H1 (cell line): ENCODE measurements around the gene PEX14. TPM values are rescaled to one million over a fixed set of nuclear protein-coding genes. Genes with fewer than 3 reads are reported as not detected.

Source experiments
- CTCF ChIA-PET: fragments of 300-600 bp; sonication (Branson Sonifier 250); formaldehyde crosslinking; loops from one replicate; lab custom pipeline; 2021; ENCODE audit not compliant: partially characterized antibody; lab: Charles Lee
- POLR2A ChIA-PET: fragments of 300-600 bp; sonication (Branson Sonifier 250); formaldehyde crosslinking; loops from one replicate; lab custom pipeline; 2021; ENCODE audit warnings: inconsistent platforms; ENCODE audit not compliant: partially characterized antibody; lab: Charles Lee
- DNase-seq, 2 experiments: peaks; one replicate each; pipeline versions ENCODE4 v3.0.0 to v3.0.0-alpha.2; 2010 to 2022; ENCODE audit warnings: low spot score in 2 of 2, low read depth in 1 of 2, mixed read lengths in 1 of 2
- FAIRE-seq: peaks from 2 replicates; lab custom pipeline; 2011; peaks lifted over from hg19 to GRCh38; lab: Jason Lieb, UNC
- H2AFZ ChIP-seq: 2 replicates; pipeline ENCODE4 v1.8.1; 2012; ENCODE audit warnings: low read length, inconsistent platforms
- H2AK5ac ChIP-seq: 2 replicates; pipeline ENCODE4 v1.6.1; 2013; ENCODE audit warnings: low read depth, low read length
- H2BK120ac ChIP-seq: replicated peaks from 2 replicates; pipeline ENCODE3; 2013; ENCODE audit warnings: low read depth, low read length, inconsistent platforms
- H2BK12ac ChIP-seq: 2 replicates; pipeline ENCODE4 v1.6.1; 2013; ENCODE audit warnings: low read depth, low read length
- H2BK15ac ChIP-seq: 2 replicates; pipeline ENCODE4 v1.6.1; 2013; ENCODE audit warnings: low read length
- H2BK20ac ChIP-seq: 2 replicates; pipeline ENCODE4 v1.6.1; 2013; ENCODE audit warnings: low read length
- H2BK5ac ChIP-seq: 2 replicates; pipeline ENCODE4 v1.6.1; 2013; ENCODE audit warnings: low read depth, low read length
- H3K14ac ChIP-seq: 2 replicates; pipeline ENCODE4 v1.6.1; 2013; ENCODE audit warnings: inconsistent platforms; ENCODE audit not compliant: insufficient read length
- H3K18ac ChIP-seq: 2 replicates; pipeline ENCODE4 v1.6.1; 2013; ENCODE audit warnings: low read length; ENCODE audit errors: extremely low read depth
- H3K23ac ChIP-seq: 2 replicates; pipeline ENCODE4 v1.6.1; 2013; ENCODE audit warnings: inconsistent platforms; ENCODE audit not compliant: insufficient read length
- H3K23me2 ChIP-seq: 2 replicates; pipeline ENCODE4 v1.6.1; 2013; ENCODE audit warnings: low read depth, low read length
- H3K27ac ChIP-seq: 2 replicates; pipeline ENCODE4 v1.6.1; 2011; ENCODE audit warnings: low read depth, low read length, inconsistent platforms
- H3K27me3 ChIP-seq, 4 experiments: replicated peaks in 1 of 4; 1 replicate in 1 of 4; 2 replicates in 3 of 4; pipeline versions ENCODE4 v1.6.1 to v1.8.1; 2011 to 2013; ENCODE audit warnings: low read length in 3 of 4, mild to moderate bottlenecking in 3 of 4, inconsistent platforms in 2 of 4, mixed read lengths in 2 of 4, moderate library complexity in 1 of 4; ENCODE audit not compliant: control insufficient read depth in 3 of 4, insufficient read depth in 3 of 4; ENCODE audit errors: extremely low read depth in 1 of 4
- H3K36me3 ChIP-seq, 4 experiments: 2 replicates each; pipeline versions ENCODE4 v1.6.1 to v1.8.1; 2011 to 2013; ENCODE audit warnings: mild to moderate bottlenecking in 4 of 4, low read length in 3 of 4, moderate library complexity in 2 of 4, control low read depth in 1 of 4, inconsistent platforms in 1 of 4; ENCODE audit not compliant: insufficient read depth in 4 of 4, control insufficient read depth in 2 of 4
- H3K4ac ChIP-seq: replicated peaks from 2 replicates; pipeline ENCODE3; 2013; ENCODE audit warnings: low read length, low read depth, mixed read lengths, inconsistent platforms; ENCODE audit not compliant: insufficient read length
- H3K4me1 ChIP-seq, 4 experiments: replicated peaks in 1 of 4; 1 replicate in 1 of 4; 2 replicates in 3 of 4; pipeline versions ENCODE4 v1.6.1 to v1.8.1; 2011 to 2013; ENCODE audit warnings: low read length in 3 of 4, inconsistent platforms in 2 of 4, mixed read lengths in 1 of 4; ENCODE audit not compliant: insufficient read depth in 4 of 4, control insufficient read depth in 3 of 4
- H3K4me2 ChIP-seq, 2 experiments: 2 replicates each; pipeline versions ENCODE4 v1.6.1 to v1.8.1; 2011 to 2013; ENCODE audit warnings: low read depth in 2 of 2, low read length in 2 of 2, control low read depth in 1 of 2, inconsistent platforms in 1 of 2, mild to moderate bottlenecking in 1 of 2; ENCODE audit not compliant: insufficient read depth in 1 of 2
- H3K4me3 ChIP-seq, 4 experiments: fragments of 200-600, 300-600 bp in 1 of 4; sonication (generic), shearing (Covaris generic), sonication (Bioruptor Twin) in 1 of 4; 2 replicates each; pipeline versions ENCODE4 v1.5.1 to v1.8.1; 2011 to 2016; ENCODE audit warnings: low read length in 4 of 4, low read depth in 3 of 4, control low read depth in 2 of 4, inconsistent platforms in 2 of 4, mild to moderate bottlenecking in 2 of 4, mixed read lengths in 1 of 4, moderate library complexity in 1 of 4; ENCODE audit not compliant: insufficient read depth in 2 of 4; ENCODE audit errors: extremely low read depth in 1 of 4
- H3K56ac ChIP-seq: replicated peaks from 2 replicates; pipeline ENCODE3; 2013; ENCODE audit warnings: low read depth, mild to moderate bottlenecking, mixed read lengths, low read length, inconsistent platforms; ENCODE audit not compliant: insufficient read length
- H3K79me1 ChIP-seq: 2 replicates; pipeline ENCODE4 v1.6.1; 2013; ENCODE audit warnings: low read depth, low read length, control low read depth
- H3K79me2 ChIP-seq, 2 experiments: 2 replicates each; pipeline versions ENCODE4 v1.6.1 to v1.8.1; 2012 to 2013; ENCODE audit warnings: low read length in 2 of 2, mild to moderate bottlenecking in 2 of 2, inconsistent platforms in 1 of 2; ENCODE audit not compliant: insufficient read depth in 2 of 2, control insufficient read depth in 1 of 2
- H3K9ac ChIP-seq, 4 experiments: replicated peaks in 1 of 4; 1 replicate in 1 of 4; 2 replicates in 3 of 4; pipeline versions ENCODE4 v1.6.1 to v1.8.1; 2011 to 2013; ENCODE audit warnings: low read depth in 3 of 4, low read length in 3 of 4, control low read depth in 2 of 4, mild to moderate bottlenecking in 2 of 4, moderate library complexity in 2 of 4, inconsistent platforms in 1 of 4; ENCODE audit errors: extremely low read depth in 1 of 4
- H3K9me3 ChIP-seq, 2 experiments: 2 replicates each; pipeline versions ENCODE4 v1.6.1 to v1.8.1; 2012 to 2013; ENCODE audit warnings: mild to moderate bottlenecking in 2 of 2, moderate library complexity in 2 of 2, control low read depth in 1 of 2, inconsistent platforms in 1 of 2, low read depth in 1 of 2, low read length in 1 of 2, mixed read lengths in 1 of 2; ENCODE audit not compliant: insufficient read depth in 2 of 2
- H4K20me1 ChIP-seq, 2 experiments: replicated peaks in 1 of 2; 2 replicates each; pipeline versions ENCODE3 to v1.8.1; 2011 to 2013; ENCODE audit warnings: inconsistent platforms in 2 of 2, low read length in 2 of 2, mild to moderate bottlenecking in 1 of 2; ENCODE audit not compliant: insufficient read depth in 2 of 2, control insufficient read depth in 1 of 2
- H4K5ac ChIP-seq: 2 replicates; pipeline ENCODE4 v1.6.1; 2013; ENCODE audit warnings: low read length, low read depth, mixed read lengths, inconsistent platforms; ENCODE audit not compliant: insufficient read length
- H4K8ac ChIP-seq: 2 replicates; pipeline ENCODE4 v1.8.0; 2013; ENCODE audit warnings: mild to moderate bottlenecking, moderate library complexity, low read length, inconsistent platforms; ENCODE audit not compliant: insufficient read depth; ENCODE audit errors: extremely low read depth
- H4K91ac ChIP-seq: replicated peaks from 2 replicates; pipeline ENCODE3; 2013; ENCODE audit warnings: low read length, mixed read lengths, inconsistent platforms; ENCODE audit not compliant: insufficient read length
- BACH1 ChIP-seq: IDR thresholded peaks from 2 replicates; pipeline ENCODE4 v1.6.1; 2012; ENCODE audit warnings: low read length, improper control_type of control experiment
- BCL11A ChIP-seq, 2 experiments: IDR thresholded peaks; one replicate each; pipeline ENCODE4 v1.6.1; 2011; ENCODE audit warnings: low read depth in 2 of 2, low read length in 2 of 2, mild to moderate bottlenecking in 2 of 2
- CBX8 ChIP-seq: fragments of 300-800, 300-1000 bp; sonication (generic); IDR thresholded peaks from 2 replicates; pipeline ENCODE4 v1.7.1; 2016; ENCODE audit warnings: low read depth, low read length, borderline replicate concordance
- CEBPB ChIP-seq: IDR thresholded peaks from 2 replicates; pipeline ENCODE4 v1.6.1; 2012; ENCODE audit warnings: low read depth, low read length
- CREB1 ChIP-seq: IDR thresholded peaks from 2 replicates; pipeline ENCODE4 v1.6.1; 2012; ENCODE audit warnings: inconsistent platforms
- EZH2 ChIP-seq: fragments of 200-600 bp; sonication (generic); IDR thresholded peaks from 2 replicates; pipeline ENCODE4 v1.7.1; 2012; ENCODE audit warnings: low read depth, mild to moderate bottlenecking, moderate library complexity, low read length, inconsistent platforms; ENCODE audit not compliant: severe bottlenecking
- HDAC6 ChIP-seq: IDR thresholded peaks from one replicate; pipeline ENCODE4 v1.7.1; 2012; ENCODE audit warnings: low read depth, mild to moderate bottlenecking, inconsistent platforms, low read length, moderate library complexity
- KDM5A ChIP-seq: fragments of 200-600 bp; IDR thresholded peaks from 2 replicates; pipeline ENCODE4 v1.7.1; 2012; ENCODE audit warnings: mild to moderate bottlenecking, low read length, inconsistent platforms, mixed read lengths
- PHF8 ChIP-seq: fragments of 200-600 bp; sonication (generic); conservative IDR thresholded peaks from 2 replicates; pipeline ENCODE4 v1.7.1; 2012; ENCODE audit warnings: low read depth, mild to moderate bottlenecking, inconsistent platforms, low read length, moderate library complexity
- SIX5 ChIP-seq: IDR thresholded peaks from 2 replicates; pipeline ENCODE4 v1.6.1; 2011; ENCODE audit warnings: mild to moderate bottlenecking, low read depth, low read length
- TAF7 ChIP-seq: optimal IDR thresholded peaks from 2 replicates; pipeline ENCODE3; 2011; ENCODE audit warnings: low read depth, mild to moderate bottlenecking, inconsistent platforms, low read length, moderate library complexity, borderline replicate concordance
- ZNF274 ChIP-seq: IDR thresholded peaks from 2 replicates; pipeline ENCODE4 v1.7.0; 2012; ENCODE audit warnings: low read length, borderline replicate concordance; ENCODE audit errors: extremely low read depth
- WGBS, 2 experiments: shearing (Covaris generic) in 1 of 2; methylation state at CpG; one replicate each; pipeline versions ENCODE4 v1.1.6 to v1.1.7; 2013 to 2015; ENCODE audit warnings: low lambda C conversion rate in 2 of 2, mixed read lengths in 2 of 2, inconsistent platforms in 1 of 2, low coverage in 1 of 2, missing lambda C conversion rate in 1 of 2; ENCODE audit not compliant: insufficient replicate concordance in 2 of 2, insufficient coverage in 1 of 2, insufficient read length in 1 of 2; ENCODE audit errors: extremely low coverage in 1 of 2, missing lambda C conversion rate in 1 of 2; 5-methylcytosine and 5-hydroxymethylcytosine counted together
- polyA plus RNA-seq, 7 experiments: library from polyadenylated mRNA; depleted of rRNA in 3 of 7; stranded (reverse) in 5 of 7; unstranded in 2 of 7; fragments of >200 nt in 5 of 7; fragments of 200-250 nt in 2 of 7; gene quantifications; 1 replicate in 5 of 7; 2 replicates in 1 of 7; 4 replicates in 1 of 7; pipeline versions ENCODE4 v1.2.1 to v1.2.3, GENCODE V29; 2011 to 2013; ENCODE audit warnings: missing spikeins in 2 of 7, mixed read lengths in 2 of 7
- total RNA-seq: library from RNA; stranded (reverse); fragmentation: NEBNext Ultra II Directional; extraction: Animal tissue kit (Norgen Biotek cat#: 25700); gene quantifications from 2 replicates; pipeline ENCODE4 v1.2.1, GENCODE V29; 2021

PEX14 gene
- total and polyA plus RNA-seq, 2 of the 8 experiments (the other 6 are each of a cell fraction or from before 2014, with no cell fraction given): 13.0 to 19.8 TPM

DNA sequence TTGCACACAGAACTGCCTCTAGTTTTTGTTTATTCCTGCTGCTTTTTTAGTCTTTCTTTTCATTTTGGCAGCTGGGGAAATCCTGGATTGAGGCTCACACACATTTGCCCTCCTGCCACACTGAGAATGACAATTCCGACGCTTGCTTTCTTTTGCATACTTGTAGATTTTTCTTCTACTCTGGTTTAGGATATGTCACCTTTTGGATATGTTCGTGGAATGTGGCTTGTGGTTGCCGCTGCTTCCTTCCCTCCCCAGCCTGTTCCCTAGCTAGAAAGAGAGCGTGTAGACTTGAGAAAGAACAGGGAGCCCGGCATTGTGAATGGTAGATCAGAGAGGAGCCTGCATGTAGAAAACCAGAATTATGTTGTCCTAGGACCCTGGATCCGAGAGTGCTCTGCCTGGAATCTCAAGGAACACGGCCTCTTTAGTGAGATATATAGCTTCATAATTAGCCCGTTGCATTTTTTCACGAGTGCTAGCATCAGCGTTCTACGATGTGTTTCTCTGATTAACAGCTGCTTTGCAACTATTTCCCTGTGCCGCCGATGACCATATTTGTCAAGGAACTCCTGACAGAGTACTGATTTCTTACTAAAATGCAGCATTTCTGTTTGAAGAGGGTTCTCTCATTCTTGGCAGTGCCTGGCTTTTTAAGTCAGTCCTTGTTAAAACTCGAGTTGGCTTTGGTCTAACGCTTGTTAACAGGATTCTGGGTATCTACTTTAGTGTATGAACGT, 56.2 kb downstream of the PEX14 start:
- no peak overlapping the region; a peak in 2 of 7 replicates for H3K9ac ChIP-seq
- TF ChIP-seq SIX5 (no peak), CBX8 (no peak), HDAC6 (no peak), CEBPB (no peak), BCL11A (IDR thresholded peaks at IDR 0.05; ENCODE audit: low read depth in 2 of 2, low read length in 2 of 2) (no peak), EZH2 (no peak), PHF8 (no peak), TAF7 (no peak), CREB1 (no peak), KDM5A (no peak), ZNF274 (no peak), BACH1 (no peak)

More for the DNA sequence above, 56.2 kb downstream of the PEX14 start:
- H3K79me1 ChIP-seq: no peaks in the 10 kb centered on the region; the same call in 1 of the 2 replicates
- peaks cover 0 to 28% of the 10 kb centered on the region in 2 experiments; a peak in 3 of 4 replicates for H3K79me2 ChIP-seq
- CTCF ChIA-PET: interaction anchor here (0.5 to 3.9 kb wide), 24 partner anchors 9 to 452 kb away, joined by 3 to 19 read pairs (median 4); no protein-coding TSS in a partner anchor
- H4K20me1 ChIP-seq: peaks cover 0 to 2% of the 10 kb centered on the region in 2 experiments
- no peak overlapping the region for H2AFZ ChIP-seq
- no peak for FAIRE-seq
- peak overlapping the region; percentile 90; the same call in 1 of the 2 replicates for H2BK12ac ChIP-seq
- H3K18ac ChIP-seq: peak overlapping the region; percentile 75; the same call in 1 of the 2 replicates
- H4K5ac ChIP-seq: no peak overlapping the region
- POLR2A ChIA-PET: interaction anchor here (1.3 kb wide), 1 partner anchor 336 kb away, joined by 3 read pairs; no protein-coding TSS in a partner anchor
- H4K8ac ChIP-seq: peak overlapping the region; percentile 82; the same call in 1 of the 2 replicates
- H2BK15ac ChIP-seq: peak overlapping the region; percentile 92; the same call in 1 of the 2 replicates
- no peak overlapping the region for H3K23ac ChIP-seq
- peaks cover 13 to 34% (median 26%) of the 10 kb centered on the region in 4 experiments for H3K4me1 ChIP-seq
- peak overlapping the region in 3 of 4 experiments; percentile 4 to 50 (median 14); a peak in 4 of 8 replicates for H3K4me3 ChIP-seq
- peaks cover 3% of the 10 kb centered on the region; the same call in 1 of the 2 replicates for H3K23me2 ChIP-seq
- no peak overlapping the region for H3K27ac ChIP-seq
- H3K27me3 ChIP-seq: 0 out of 7 replicates have a peak, but pooled peaks cover 0 to 1% (median 0%) of the 10 kb centered on the region in 4 experiments
- peak overlapping the region; percentile 50 for H3K4ac ChIP-seq
- H2BK120ac ChIP-seq: peak overlapping the region; percentile 76
- H3K36me3 ChIP-seq: no peaks in the 10 kb centered on the region
- H4K91ac ChIP-seq: no peak overlapping the region
- DNase-seq: no peak
- 56% methylated on average over 17 of the region's 17 CpGs; no CpG with 5 or more reads in 1 of the 2 experiments for WGBS, 2 experiments
- H2AK5ac ChIP-seq: 0 out of 2 replicates have a peak overlapping the region, but pooled peaks have one; percentile 16
- H3K14ac ChIP-seq: no peak overlapping the region
- no peaks in the 10 kb centered on the region for H3K9me3 ChIP-seq
- no peak overlapping the region for H3K56ac ChIP-seq
- H2BK5ac ChIP-seq: peak overlapping the region; percentile 93; the same call in 1 of the 2 replicates
- peak overlapping the region; percentile 98; the same call in 1 of the 2 replicates for H2BK20ac ChIP-seq
- H3K4me2 ChIP-seq: peak overlapping the region; percentile 54 to 61
